ENCODE data around the gene METTL22. TPM values are rescaled to one million over a fixed set of nuclear protein-coding genes. Genes with fewer than 3 reads are reported as not detected.

Gene METTL22
- total RNA-seq, 4 donors from 2014 or later = 30.0 to 71.0 (median 53.9) TPM

DNA sequence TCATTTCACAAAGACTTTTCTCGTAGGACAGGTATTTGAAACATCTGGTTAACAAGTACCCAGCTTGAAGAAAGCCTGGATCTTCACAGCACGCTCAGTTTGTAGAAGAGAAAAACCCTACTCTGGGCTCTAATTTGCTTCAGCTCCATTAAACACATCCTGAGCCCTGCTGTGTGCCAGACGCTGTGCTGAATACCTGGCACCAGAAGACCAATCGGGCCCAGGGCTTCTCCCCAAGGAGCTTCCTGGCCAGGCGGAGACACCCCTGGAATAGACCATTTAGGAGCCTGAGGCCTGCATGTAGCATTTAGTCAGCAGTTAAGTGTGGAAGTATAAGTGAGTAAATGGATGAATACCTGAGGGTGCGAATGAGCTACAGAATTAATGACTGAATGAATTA lies 44.0 kb downstream of the METTL22 start:
- TF ChIP-seq POLR2AphosphoS5 (IDR thresholded peaks at IDR 0.05) = no peak
- TF ChIP-seq EP300 (IDR thresholded peaks at IDR 0.05; ENCODE audit: low read depth) = no peak
- TF ChIP-seq, protein P1, sequence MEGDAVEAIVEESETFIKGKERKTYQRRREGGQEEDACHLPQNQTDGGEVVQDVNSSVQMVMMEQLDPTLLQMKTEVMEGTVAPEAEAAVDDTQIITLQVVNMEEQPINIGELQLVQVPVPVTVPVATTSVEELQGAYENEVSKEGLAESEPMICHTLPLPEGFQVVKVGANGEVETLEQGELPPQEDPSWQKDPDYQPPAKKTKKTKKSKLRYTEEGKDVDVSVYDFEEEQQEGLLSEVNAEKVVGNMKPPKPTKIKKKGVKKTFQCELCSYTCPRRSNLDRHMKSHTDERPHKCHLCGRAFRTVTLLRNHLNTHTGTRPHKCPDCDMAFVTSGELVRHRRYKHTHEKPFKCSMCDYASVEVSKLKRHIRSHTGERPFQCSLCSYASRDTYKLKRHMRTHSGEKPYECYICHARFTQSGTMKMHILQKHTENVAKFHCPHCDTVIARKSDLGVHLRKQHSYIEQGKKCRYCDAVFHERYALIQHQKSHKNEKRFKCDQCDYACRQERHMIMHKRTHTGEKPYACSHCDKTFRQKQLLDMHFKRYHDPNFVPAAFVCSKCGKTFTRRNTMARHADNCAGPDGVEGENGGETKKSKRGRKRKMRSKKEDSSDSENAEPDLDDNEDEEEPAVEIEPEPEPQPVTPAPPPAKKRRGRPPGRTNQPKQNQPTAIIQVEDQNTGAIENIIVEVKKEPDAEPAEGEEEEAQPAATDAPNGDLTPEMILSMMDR (IDR thresholded peaks at IDR 0.05) = no peak
- no peak for TF ChIP-seq POLR2A (IDR thresholded peaks at IDR 0.05)
- no peaks in the 10 kb centered on the region for H3K4me1 ChIP-seq
- no peaks in the 10 kb centered on the region for H3K36me3 ChIP-seq
- WGBS, 2 donors (ENCODE audit: low coverage in 1 of 2) = 90% methylated on average over 6 of the region's 6 CpGs; no CpG with 5 or more reads in 1 of the 2 donors
- no peaks in the 10 kb centered on the region for H3K27me3 ChIP-seq
- H3K4me3 ChIP-seq = no peak overlapping the region
- in situ Hi-C loops (cut with MboI; ENCODE audit: low pct_ligation_motif_present in 1 of 4, low pct_unique_long_range_greater_than_20kb in 1 of 4, low sequenced_read_pairs in 3 of 4) (loop anchor here (10.0 to 25.0 kb wide), 5 partner anchors 209 to 472 kb away; partner anchors contain the start of gene LITAFD (in 3 of the 4)), intact Hi-C loops (cut with DNase I; ENCODE audit: low total_unique reads) (loop anchor here (5.0 kb wide), 1 partner anchor 217 kb away; the partner anchor contains the start of gene LITAFD)
- no peak overlapping the region for H3K27ac ChIP-seq
- no peak for DNase-seq
- no peaks in the 10 kb centered on the region for H3K9me3 ChIP-seq

DNA sequence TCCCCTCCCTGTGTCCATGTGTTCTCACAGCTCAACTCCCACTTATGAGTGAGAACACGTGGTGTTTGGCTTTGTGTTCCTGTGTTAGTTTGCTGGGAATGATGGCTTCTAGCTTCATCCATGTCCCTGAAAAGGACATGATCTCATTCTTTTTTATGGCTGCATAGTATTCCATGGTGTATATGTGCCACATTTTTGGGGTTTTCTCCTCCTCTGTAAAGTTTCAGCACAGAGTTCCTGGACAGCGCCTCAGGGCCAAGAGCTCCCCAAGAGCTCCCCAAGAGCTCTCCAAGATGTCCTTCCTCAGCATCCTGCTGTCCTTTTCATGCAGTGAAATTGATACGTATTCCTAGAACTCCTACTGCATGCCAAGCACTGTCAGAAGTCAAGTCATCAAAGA lies 46.0 kb downstream of the METTL22 start:
- DNase-seq = no peak
- Histone ChIP-seq H3K36me3 (no peaks in the 10 kb centered on the region), H3K9me3 (no peaks in the 10 kb centered on the region), H3K27ac (no peak overlapping the region), H3K4me1 (no peaks in the 10 kb centered on the region), H3K27me3 (no peaks in the 10 kb centered on the region), H3K4me3 (no peak overlapping the region)
- WGBS, 2 donors (ENCODE audit: low coverage in 1 of 2) = 82 to 94% methylated on average over 3 of the region's 3 CpGs
- intact Hi-C loops (cut with DNase I; ENCODE audit: low total_unique reads) = loop anchor here (5.0 kb wide), 1 partner anchor 215 kb away; the partner anchor contains the start of gene LITAFD
- TF ChIP-seq POLR2A (IDR thresholded peaks at IDR 0.05) = no peak
- no peak for TF ChIP-seq EP300 (IDR thresholded peaks at IDR 0.05; ENCODE audit: low read depth)
- TF ChIP-seq, protein P1 (IDR thresholded peaks at IDR 0.05) = no peak
- TF ChIP-seq POLR2AphosphoS5 (IDR thresholded peaks at IDR 0.05) = no peak
- in situ Hi-C loops (cut with MboI; ENCODE audit: low pct_ligation_motif_present in 1 of 4, low pct_unique_long_range_greater_than_20kb in 1 of 4, low sequenced_read_pairs in 3 of 4) = loop anchor here (10.0 to 25.0 kb wide), 5 partner anchors 207 to 470 kb away; partner anchors contain the start of gene LITAFD (in 3 of the 4)

DNA sequence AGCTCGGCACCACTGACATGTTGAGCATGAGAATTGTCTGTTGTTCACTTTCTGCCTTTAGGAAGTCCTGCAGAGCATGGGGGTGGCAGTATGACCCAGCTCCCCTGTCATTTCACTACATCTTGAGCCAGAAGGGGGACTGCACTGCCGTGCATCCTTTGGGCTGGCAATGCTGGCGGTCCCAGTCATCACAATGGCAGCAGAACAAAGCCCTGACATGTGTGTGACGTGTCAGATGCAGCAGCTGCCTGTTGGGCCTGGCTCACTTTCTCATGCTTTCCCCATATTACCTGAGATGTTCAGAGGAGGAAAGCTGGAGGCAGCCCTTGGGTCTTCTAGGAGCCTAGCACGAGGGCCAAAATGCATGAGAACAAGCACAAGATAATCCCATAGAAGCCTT lies 46.6 kb downstream of the METTL22 start:
- intact Hi-C loops (cut with DNase I; ENCODE audit: low total_unique reads) (loop anchor here (5.0 kb wide), 1 partner anchor 214 kb away; the partner anchor contains the start of gene LITAFD), in situ Hi-C loops (cut with MboI; ENCODE audit: low pct_ligation_motif_present in 1 of 4, low pct_unique_long_range_greater_than_20kb in 1 of 4, low sequenced_read_pairs in 3 of 4) (loop anchor here (10.0 to 25.0 kb wide), 5 partner anchors 207 to 469 kb away; partner anchors contain the start of gene LITAFD (in 3 of the 4))
- no peaks in the 10 kb centered on the region for H3K9me3 ChIP-seq
- no peak overlapping the region for H3K4me3 ChIP-seq
- no peaks in the 10 kb centered on the region for H3K36me3 ChIP-seq
- TF ChIP-seq POLR2A (IDR thresholded peaks at IDR 0.05) = no peak
- TF ChIP-seq, protein P1 (IDR thresholded peaks at IDR 0.05) = no peak
- no peak for TF ChIP-seq POLR2AphosphoS5 (IDR thresholded peaks at IDR 0.05)
- no peak for TF ChIP-seq EP300 (IDR thresholded peaks at IDR 0.05; ENCODE audit: low read depth)
- H3K27ac ChIP-seq = no peak overlapping the region
- H3K27me3 ChIP-seq = no peaks in the 10 kb centered on the region
- no peak for DNase-seq
- no peaks in the 10 kb centered on the region for H3K4me1 ChIP-seq
- 93% methylated on average over 5 of the region's 5 CpGs; no CpG with 5 or more reads in 1 of the 2 donors for WGBS, 2 donors (ENCODE audit: low coverage in 1 of 2)

DNA sequence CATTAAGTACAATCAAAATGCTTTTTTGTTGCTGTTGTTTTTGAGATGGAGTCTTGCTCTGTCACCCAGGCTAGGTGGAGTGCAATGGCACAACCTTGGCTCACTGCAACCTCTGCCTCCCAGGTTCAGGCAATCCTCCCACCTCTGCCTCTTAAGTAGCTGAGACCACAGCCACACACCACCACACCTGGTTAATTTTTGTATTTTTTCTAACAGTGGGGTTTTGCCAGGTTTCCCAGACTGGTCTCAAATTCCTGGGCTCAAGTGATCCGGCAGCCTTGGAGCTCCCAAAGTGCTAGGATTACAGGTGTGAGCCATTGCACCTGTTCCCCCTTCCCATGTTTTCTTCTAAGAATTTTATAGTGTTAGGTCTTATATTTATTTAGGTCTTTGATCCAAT lies 48.0 kb downstream of the METTL22 start:
- H3K27ac ChIP-seq = no peak overlapping the region
- H3K9me3 ChIP-seq = no peaks in the 10 kb centered on the region
- H3K36me3 ChIP-seq = no peaks in the 10 kb centered on the region
- H3K27me3 ChIP-seq = no peaks in the 10 kb centered on the region
- TF ChIP-seq, protein P1 (IDR thresholded peaks at IDR 0.05) = no peak
- TF ChIP-seq EP300 (IDR thresholded peaks at IDR 0.05; ENCODE audit: low read depth) (no peak), POLR2A (IDR thresholded peaks at IDR 0.05) (no peak), POLR2AphosphoS5 (IDR thresholded peaks at IDR 0.05) (no peak)
- no peak for DNase-seq
- H3K4me3 ChIP-seq = no peak overlapping the region
- no peaks in the 10 kb centered on the region for H3K4me1 ChIP-seq
- 40% methylated on average over 1 of the region's 1 CpG; no CpG with 5 or more reads in 1 of the 2 donors for WGBS, 2 donors (ENCODE audit: low coverage in 1 of 2)
- intact Hi-C loops (cut with DNase I; ENCODE audit: low total_unique reads) = loop anchor here (5.0 kb wide), 1 partner anchor 213 kb away; the partner anchor contains the start of gene LITAFD
- in situ Hi-C loops (cut with MboI; ENCODE audit: low pct_ligation_motif_present in 1 of 4, low pct_unique_long_range_greater_than_20kb in 1 of 4, low sequenced_read_pairs in 3 of 4) = loop anchor here (10.0 to 25.0 kb wide), 5 partner anchors 205 to 468 kb away; partner anchors contain the start of gene LITAFD (in 3 of the 4)

Data from transverse colon (tissue), 4 donors.